NCI-H748 (cell line): ENCODE results near the gene DCP2.
A peak's percentile ranks its signal among the peaks of the same experiment; 100 is the strongest.

Source experiments
- DNase-seq: peaks from one replicate; lab custom pipeline; 2025; ENCODE audit not compliant: unreplicated experiment; lab: John Stamatoyannopoulos, UW

DCP2 gene

DNA sequence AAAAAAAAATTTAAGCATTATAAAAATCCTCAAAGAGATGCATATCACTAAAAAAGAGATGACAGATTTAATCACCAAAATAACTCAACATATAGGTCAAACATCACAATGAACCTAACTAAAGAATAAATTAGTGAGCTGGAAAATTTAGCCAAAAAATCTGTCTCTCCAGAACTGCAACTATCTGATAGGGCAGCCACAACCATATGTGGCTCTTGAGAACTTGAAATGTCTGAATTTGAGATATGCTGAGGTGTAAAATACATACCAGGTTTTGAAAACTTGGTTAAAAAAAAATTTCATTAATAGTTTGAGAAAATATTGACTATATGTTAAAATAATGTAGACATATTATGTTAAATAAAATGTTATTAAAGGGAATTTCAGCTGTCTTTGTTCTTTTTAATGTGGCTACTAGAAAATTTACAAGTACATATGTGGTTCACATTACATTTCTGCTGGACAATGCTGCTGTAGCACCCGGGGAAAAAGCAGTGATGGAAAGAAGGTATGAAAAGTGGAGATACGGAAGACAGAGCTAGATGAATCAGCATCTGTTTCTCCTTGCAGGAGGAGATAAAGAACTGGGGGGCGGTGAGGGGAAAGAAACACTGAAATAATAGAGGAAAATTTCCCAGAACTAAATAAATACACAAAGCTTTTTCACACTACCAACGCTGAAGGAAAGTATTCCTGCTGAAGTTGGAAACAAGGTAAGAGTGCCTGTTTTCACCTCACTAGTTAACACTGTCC lies 66.1 kb downstream of the DCP2 start:
- no peak for DNase-seq

DNA sequence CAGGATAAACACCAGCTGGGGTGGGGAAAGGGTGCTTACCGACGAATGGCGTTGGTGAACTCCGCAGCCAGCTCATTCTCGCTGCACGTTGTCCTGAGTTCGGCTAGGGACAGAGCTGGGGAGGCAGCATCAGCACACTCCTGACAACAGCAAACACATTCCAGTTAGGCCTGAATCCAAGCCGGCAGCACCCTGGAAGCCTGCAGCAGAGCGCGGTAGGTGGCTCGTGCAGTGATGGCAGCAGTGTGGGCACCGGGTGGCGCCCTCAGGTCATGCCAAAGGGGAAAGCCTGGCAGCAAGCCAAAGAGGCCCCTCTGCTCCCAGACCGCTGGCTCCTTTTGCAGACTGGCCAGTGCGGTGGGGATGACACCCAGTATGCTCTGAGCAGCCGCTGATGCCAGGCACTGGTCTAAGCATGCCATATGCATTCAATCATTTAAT lies 66.9 kb downstream of the DCP2 start:
- no peak for DNase-seq

GRCh38 chr5:113044776-113045465 lies 68.3 kb downstream of the DCP2 start:
- DNase-seq: no peak

DNA sequence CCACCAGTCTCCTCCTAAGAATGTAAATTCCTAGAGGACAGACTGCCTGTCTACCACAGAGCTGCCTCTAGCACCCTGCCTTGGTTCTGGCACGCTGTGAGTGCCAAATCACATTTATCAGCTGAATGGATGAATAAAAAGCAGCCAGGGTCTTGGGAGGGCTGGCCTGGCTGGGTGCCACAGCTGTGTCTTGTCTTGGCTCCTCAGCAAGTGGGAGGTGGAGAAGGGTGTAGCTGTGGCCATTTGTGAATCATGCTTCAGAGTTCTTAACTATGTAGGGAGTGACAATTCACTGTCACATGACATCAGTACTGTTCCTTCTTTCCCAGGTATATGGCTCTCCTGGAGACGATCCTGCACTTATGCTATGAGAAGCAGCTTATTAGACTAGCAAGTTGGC lies 70.6 kb downstream of the DCP2 start:
- DNase-seq: no peak

DNA sequence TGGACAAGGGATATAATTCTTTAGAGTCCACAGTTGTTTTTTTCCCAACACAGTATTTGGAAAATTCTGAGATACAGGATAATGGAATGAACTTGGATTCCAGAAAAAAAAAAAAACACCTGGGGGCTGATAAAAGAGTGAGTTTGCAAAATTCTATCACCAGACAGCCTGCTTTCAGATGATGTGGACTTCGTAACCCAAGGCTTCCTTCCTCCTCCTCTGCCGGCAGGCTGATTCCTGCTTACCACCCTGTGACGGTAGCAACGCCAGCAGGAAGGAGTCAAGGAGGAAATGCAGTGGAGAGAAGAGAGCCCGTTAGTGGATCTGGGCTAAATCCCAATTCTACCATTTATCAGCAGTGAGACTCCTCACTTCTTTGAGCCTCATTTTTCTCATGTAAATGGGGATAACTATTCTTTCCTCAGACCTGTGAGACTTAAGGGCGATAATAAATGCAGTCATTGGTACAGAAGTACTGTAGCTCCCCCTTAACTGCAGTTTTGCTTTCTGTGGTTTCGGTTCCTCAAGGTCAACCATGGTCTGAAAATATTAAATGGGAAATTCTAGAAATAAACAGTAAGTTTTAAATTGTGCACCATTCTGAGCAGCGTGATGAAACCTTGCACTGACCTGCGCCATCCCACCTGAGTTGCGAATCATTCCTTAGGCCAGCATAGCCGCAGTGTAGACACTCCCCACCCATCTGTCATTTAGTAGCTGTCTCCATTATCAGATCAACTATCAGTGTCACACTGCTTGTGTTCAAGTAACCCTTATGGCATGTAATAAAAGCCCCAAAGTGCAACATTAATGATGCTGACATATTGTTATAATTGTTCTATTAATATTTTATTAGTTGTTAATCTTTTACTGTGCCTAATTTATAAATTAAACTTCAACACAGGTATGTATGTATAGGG lies 71.4 kb downstream of the DCP2 start:
- no peak for DNase-seq

- no peak for DNase-seq
Observed at GRCh38 chr5:113048931-113049330, 72.3 kb downstream of the DCP2 start.

DNA sequence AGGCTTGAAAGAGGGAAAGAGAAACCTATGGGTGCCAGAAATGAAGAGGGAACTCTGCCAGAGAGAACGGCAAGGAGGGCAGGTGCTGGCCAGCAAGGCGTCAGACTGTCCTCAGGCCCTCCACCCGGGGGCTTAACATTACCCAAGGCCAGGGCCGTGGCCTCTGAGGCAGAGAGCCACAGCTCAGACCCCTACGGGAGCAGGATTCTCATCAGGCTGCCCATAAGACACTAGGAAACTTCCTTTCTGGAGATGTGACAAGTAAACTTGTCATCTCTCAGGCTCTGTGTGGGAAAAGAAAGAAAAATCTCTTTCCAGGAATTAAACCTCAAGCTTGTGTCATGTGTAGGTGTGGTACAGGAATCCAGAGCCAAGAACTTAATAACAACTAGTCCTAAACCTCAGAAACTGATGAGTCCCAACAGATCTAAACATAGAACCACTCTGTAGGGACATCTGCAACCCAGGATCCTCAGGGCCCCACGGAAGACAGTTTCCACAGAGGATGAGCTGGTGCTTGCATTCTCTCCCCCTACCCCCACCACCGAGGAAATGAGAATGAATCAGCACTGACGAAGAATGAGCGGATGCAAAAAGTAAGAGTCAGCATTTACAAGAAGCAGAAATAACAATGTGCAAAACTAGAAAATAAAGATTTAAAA lies 74.3 kb downstream of the DCP2 start:
- DNase-seq: no peak

GRCh38 chr5:113052041-113052795 lies 75.6 kb downstream of the DCP2 start:
- DNase-seq: no peak

GRCh38 chr5:113053511-113053995 lies 77.0 kb downstream of the DCP2 start:
- no peak for DNase-seq

DNA sequence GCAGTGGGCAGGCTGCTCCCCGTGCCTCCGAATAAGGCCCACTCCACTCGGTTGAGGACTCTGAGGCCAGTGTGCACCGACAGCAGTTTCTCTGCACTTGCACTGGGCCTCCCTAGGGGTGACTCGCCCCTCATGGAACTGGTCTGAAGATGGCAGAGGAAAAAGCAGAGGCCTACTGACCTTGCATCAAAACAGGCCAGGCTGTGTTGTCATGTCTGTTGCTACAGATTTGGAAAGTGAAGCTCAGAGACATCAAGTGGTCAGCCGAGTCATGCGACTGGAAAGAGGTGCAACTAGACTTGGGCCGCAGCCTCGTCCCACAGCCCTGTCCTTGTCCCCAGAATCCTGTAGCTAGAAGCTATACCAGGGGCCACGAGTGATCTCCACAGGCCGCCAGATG lies 78.3 kb downstream of the DCP2 start:
- DNase-seq: no peak

DNA sequence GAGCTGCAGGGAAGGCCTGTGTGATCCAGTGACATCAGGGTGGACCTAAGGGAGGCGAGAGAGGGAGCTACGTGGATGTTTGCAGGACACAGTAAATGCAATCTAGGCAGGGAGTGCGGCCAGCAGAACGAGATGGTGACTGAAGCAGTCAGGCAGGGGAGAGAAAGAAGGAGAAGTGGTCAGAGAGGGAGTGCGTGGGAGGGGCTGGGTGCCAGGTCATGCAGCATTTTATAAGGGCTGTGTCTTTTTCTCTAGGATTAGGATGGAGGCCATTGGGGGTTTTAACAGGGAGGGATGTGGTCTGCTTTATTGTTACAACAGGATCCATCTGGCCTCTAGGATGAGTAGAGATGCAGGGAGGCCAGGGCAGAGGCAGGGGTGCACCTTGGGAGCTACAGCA lies 80.4 kb downstream of the DCP2 start:
- no peak for DNase-seq

- DNase-seq: no peak
Observed at GRCh38 chr5:113057557-113057984, 81.0 kb downstream of the DCP2 start.

DNA sequence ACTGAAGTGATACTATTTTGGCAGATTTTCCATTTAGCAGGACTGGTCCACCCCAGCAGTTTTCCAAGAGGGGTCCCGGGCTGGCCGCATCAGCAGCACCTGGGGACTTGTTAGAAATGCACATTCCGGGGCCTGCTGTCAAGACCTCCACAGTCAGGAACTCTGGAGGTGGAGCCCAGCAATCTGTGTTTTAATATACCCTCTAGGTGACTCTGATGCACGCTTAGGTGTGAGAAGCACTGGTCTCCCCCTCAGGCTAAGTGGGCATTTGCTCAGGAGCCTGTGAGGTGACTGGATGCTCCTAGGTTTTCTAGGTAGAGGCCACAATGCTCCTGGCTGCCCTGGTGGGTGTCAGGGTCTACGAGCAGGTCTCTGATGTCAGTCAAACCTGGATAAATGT lies 81.7 kb downstream of the DCP2 start:
- DNase-seq: no peak

GRCh38 chr5:113058706-113059226 lies 82.2 kb downstream of the DCP2 start:
- no peak for DNase-seq

DNA sequence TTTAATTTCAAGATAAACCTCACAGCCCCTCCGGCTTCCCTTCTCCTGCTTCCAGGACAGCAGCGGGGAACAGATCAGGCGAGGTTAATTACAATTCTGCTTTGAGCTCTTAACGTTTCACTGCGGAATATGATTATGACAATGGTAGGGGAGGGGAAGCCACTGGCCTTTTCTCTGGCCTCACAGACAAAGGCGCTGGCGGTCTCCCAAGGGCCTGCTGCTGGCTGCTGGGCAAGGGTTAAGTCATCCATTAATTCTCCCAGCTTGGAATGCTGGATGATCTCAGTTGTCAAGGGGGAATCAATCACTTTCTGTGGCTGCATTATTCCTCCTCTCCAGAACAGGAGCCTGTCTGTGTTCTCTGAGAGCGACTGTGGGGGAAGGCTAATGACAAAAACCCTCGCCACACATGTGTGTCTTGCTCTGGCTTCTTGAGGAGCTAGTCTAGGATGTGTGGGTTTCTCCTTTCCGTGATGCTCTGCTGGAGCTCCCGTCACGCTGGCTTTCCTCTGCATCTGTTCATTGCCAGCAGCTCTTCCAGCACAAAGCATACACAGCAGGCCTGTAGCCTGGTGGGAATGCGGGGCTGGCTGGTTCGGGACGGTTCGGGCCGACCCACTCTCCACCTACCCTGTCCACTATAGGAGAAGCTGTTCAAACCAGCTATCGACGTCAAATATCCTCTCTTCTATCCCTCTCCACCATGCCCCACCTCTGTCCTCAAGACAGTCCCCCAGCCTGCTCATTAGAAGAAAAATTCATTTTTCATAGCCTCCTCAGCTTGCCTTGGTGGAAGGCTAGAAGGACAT lies 82.8 kb downstream of the DCP2 start:
- DNase-seq: peak; percentile 44

- no peak for DNase-seq
Observed at GRCh38 chr5:113060408-113061025, 83.9 kb downstream of the DCP2 start.

DNA sequence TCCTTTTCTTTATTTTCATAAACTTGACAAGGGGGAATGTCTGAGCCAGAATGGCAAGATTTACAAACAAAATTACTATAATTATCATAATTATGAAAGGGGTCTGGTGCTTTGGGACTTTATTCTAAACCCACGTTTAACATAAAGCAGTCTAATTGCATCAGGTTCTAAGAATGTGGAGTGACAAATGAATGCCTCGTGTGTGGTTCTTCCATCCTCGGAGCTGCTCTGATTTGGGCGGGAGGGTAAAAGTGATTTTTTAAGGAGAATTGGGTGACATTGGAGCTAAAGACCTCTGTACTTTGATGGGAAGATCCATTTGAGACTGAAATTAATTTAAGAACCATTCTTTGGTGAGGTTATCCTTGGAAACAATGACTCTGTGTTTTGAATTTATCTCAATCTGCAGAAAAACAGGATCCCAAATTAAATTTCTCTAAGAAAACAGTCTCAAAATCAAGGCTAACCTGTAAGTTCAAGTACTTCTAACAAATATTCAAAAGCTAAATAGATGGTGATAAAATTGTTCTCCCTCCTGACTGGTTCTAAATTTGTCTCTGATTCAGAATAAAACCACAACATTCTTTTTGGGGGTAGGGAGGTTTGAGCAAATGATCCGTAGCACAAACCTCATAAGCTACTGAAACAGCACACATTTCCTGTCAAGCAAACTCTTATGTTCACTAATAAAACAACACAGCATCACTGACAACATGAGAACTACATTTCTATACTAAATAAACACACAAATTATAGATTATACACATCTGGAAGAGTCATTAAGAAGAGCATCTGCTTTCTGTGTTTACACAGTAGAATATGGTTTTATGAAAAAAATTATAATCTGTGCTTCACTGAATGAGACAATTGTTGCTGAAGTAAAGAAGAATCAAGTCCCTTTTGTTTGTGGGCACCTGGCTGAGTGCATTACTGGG lies 85.5 kb downstream of the DCP2 start:
- DNase-seq: peak; percentile 26
